ENCODE data around the gene NUDC.

NUDC gene

DNA sequence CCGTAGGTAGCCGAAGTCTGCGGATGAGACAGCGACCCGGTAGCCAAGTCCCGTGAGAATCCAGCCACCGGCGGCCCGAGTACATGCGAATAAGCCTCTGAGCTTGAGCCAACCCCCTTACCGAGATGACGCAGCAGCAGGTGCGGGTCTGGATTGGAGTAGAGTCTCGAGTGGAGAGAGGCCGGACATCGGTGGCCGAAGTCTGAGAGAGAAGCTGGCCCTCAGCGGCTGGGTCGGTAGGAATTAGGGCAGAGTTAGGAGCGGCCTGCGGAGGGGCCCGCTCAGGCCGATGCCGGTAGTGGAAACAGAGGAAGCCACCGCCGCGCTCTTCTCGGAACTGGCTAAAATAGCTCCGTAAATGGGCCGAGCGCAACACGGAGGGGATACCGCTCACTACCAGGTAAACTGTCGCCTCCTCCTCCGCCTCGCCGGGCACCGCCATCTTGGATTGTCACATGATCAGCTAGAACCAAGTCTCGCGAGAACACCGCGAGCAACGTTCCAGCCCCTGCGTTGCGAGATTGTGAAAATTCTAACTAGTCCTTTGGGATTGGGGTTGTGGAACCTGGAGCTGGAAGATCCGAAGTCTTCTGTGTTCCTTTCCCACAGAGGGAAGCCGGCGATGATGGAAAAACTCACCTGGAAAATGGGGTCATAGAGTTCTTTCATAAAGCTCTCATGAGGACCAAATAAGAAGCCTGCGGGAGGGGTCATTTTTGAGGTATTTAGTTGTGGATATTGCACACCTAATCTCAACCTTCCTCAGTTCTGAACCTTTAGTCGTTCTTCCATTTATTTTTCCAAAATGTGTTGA is 21.3 kb upstream of the NUDC start, which contains the start of gene GPATCH3:
TSS of gene GPATCH3 (minus strand) at position 467 of the 814 bp plus-strand sequence. CDS start at position 442, 25 bp downstream.
- no peak for TF ChIP-seq ZNF274 (IDR thresholded peaks at IDR 0.05; ENCODE audit: low read depth, low read length)
- peak within 1 kb of the TSS; percentile 91 for H3K4me3 ChIP-seq (ENCODE audit: low read length)

DNA sequence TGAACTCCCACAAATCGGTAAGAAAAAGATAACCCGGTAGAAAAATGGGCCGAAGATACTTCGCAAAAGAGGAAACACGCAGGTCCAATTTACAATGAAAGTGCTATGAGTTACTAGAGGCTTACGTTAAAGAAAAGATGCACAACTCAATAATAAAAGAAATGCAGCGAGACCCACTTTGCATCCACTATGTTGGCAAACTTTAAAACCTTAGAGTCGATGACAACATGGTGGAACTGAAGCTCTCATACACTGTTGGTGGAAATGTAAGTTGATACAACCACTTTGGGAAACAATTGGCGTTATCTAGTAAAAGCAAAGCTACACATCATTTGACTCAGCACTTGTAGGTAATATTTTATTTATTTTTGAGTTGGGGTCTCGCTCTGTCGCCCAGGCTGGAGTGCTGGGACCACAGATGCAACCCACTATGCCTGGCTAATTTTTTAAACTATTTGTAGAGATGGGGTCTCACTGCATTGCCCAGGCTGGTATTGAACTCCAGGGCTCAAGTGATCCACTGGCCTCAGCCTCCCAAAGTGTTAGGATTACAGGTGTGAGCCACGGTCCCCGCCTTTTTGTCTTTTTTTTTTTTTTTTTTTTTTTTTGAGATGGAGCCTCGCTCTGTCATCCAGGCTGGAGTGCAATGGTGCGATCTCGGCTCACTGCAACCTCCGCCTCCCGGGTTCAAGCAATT is 20.6 kb upstream of the NUDC start:
- peak overlapping the region; percentile 91 for H3K4me3 ChIP-seq (ENCODE audit: low read length)

DNA sequence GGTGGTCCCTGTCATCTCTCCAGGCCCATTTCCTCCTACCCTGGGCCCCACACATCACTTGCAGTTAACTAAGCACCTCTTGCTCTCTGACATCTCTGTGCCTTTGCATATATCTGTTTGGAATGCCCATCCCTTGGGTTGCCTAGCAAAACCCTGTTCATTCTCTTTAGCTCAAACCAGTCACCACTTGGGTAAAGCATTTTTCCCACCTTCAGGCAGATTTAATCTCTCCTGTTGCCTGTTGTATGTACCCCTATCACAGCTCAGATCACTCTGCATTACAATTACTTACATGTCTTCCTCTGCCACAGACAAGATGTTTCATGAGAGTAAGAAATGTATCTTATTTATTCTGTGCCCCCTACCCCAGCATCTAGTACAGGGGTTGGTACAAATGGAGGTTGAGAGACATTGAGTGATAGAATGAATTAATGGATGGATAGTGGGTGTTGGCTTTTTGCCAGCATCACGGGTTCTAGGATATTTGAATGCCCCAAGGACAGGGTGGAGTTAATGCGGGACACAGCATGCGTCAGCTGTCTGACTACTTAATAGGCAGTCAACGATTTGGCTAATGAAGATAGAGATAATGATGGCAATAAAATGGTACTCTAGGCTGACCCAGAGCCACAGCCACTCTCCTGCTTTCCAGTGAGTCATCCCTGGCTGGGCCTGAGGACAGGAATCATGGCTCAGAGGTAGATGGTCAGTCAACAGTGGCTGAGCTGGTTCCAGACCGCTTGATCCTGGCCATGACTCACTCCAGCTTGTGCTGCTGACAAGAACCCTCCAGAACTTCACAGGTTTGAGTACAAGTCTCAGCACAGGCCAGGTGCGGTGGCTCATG is 14.2 kb upstream of the NUDC start:
- no peak overlapping the region for H3K4me3 ChIP-seq (ENCODE audit: low read length)
- TF ChIP-seq ZNF274 (IDR thresholded peaks at IDR 0.05; ENCODE audit: low read depth, low read length), result no peak

More for the DNA sequence above, 20.6 kb upstream of the NUDC start:
- TF ChIP-seq ZNF274 (IDR thresholded peaks at IDR 0.05; ENCODE audit: low read depth, low read length), result no peak

DNA sequence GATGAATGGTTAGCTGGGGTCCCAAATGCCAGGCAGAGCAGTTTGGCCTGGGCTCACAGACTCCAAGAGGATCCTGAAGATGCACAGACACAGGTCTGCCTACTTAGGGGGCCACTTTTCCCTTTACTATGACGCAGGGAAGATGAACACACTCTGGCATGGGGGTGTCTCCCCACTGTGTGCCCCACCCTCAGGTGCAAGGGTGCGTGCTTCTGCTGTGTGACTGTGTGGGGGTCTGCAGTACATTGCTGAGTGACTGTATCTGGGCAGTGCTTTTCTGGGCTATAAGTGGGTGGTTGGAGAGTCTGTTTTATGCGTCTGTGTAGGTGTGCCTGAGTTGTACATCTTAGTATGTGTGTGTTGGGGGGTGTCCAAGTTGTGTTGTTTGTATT is 11.6 kb upstream of the NUDC start:
- no peak for TF ChIP-seq ZNF274 (IDR thresholded peaks at IDR 0.05; ENCODE audit: low read depth, low read length)

DNA sequence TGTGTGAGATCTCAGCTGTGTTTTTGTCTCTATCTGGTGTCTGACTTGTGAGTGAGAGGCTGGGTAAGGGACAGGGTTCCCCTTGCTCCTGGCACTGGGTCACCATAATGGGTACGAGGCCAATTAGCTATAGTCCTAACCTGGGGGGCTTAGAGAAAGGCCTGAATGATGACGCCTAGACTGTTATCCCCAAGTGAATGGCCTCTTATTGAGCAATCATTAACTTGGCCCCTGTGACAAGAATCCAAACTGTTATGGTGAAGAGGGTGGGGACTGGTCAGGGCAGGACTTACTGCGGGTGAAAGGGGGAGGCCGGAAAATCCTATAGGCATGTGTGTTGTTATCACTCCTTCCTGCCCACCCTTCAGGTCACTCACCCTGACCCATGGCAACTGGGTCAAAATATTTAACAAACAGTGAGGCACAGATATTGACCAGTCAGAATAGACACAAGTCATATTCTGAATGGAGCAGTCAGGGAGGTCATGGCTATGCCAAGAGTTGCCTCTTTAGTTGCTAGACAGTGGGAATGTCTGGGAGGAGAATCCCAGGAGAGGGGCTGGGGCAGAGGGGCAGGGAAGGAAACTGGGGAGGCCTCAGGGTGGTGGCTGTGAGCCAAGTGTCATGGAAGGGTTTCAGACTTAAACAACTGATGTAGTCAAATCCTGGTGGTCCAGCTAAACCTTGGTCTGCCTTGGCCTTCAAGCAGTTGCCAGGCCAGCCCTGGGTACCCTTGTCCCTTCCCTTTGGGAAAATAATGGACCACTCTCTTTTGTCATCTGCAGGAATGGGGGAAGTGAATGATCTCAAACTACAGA is 11.0 kb upstream of the NUDC start:
- no peak for TF ChIP-seq ZNF274 (IDR thresholded peaks at IDR 0.05; ENCODE audit: low read depth, low read length)
- H3K4me3 ChIP-seq (ENCODE audit: low read length), result no peak overlapping the region

More for the DNA sequence above, 11.6 kb upstream of the NUDC start:
- no peak overlapping the region for H3K4me3 ChIP-seq (ENCODE audit: low read length)

DNA sequence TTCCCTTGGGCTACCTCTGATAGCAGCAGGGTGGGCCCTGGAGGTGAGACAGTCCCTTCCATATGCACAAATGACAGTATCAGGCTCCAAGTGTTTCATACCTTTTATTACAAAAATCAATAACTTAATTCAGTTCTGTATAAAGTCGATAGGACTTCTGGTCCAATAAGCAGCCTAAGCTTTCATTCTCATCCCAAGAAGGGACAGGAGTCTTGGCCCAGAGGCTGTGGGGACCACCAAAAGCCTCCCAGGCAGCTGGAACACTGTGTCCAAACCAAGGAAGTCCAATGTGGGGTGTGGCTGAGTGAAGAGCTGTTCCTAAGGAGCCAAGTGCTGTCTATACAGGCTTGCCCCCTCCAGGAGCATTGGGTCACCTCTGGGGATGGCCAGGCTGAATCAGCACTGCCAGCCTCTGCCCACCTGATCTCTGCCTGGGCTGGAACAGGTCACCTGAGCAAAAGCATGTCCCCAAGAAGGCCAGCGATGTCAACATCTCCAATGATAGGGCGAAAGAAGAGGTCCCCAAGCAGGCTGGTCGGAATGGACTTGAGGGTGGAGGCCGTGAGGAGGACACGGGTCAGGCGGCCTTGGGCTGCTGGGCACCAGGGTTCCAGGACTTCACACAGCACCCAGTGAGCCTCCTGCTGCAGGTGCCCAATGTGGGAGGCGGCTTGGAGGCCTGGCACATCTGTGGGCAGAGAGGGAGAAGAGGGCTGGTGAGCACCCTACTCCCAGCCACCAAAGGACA is 10.0 kb upstream of the NUDC start:
- no peak for TF ChIP-seq ZNF274 (IDR thresholded peaks at IDR 0.05; ENCODE audit: low read depth, low read length)
- H3K4me3 ChIP-seq (ENCODE audit: low read length), result no peak overlapping the region

DNA sequence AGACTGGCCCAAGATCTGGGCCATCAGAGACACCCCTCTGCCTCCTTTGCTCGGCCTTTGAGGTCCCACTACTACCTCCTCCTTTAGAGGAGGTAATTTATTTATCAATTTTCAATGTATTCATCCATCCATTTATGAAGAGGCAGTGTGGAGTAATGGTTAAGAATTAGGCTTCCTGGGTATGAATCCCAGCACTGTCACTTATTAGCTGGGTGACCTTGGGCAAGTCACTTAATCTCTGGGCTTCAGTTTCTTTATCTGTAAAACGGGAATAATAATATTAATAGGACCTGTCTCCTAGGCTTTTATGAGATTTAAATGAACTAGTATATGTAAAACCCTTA is 9.4 kb upstream of the NUDC start:
- no peak for TF ChIP-seq ZNF274 (IDR thresholded peaks at IDR 0.05; ENCODE audit: low read depth, low read length)
- no peak overlapping the region for H3K4me3 ChIP-seq (ENCODE audit: low read length)

DNA sequence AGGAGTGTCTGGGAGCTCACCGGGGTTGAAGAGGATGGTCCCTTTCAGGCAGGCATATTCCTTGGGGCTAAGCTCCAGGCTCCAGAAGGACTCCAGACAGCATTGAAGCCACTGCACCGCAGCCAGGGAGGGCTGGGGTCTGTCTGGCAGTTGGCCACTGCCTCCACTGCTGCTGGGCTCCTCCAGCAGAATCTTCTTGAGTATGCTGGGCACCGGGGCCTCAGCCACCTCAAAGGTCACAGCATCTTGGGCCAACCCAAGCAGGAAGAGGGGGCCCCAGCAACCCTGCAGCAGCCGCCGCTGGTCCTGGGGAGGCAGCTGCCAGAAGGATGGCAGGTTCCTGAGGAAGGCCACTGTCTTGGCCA is 8.2 kb upstream of the NUDC start:
- H3K4me3 ChIP-seq (ENCODE audit: low read length), result no peak overlapping the region
- no peak for TF ChIP-seq ZNF274 (IDR thresholded peaks at IDR 0.05; ENCODE audit: low read depth, low read length)

DNA sequence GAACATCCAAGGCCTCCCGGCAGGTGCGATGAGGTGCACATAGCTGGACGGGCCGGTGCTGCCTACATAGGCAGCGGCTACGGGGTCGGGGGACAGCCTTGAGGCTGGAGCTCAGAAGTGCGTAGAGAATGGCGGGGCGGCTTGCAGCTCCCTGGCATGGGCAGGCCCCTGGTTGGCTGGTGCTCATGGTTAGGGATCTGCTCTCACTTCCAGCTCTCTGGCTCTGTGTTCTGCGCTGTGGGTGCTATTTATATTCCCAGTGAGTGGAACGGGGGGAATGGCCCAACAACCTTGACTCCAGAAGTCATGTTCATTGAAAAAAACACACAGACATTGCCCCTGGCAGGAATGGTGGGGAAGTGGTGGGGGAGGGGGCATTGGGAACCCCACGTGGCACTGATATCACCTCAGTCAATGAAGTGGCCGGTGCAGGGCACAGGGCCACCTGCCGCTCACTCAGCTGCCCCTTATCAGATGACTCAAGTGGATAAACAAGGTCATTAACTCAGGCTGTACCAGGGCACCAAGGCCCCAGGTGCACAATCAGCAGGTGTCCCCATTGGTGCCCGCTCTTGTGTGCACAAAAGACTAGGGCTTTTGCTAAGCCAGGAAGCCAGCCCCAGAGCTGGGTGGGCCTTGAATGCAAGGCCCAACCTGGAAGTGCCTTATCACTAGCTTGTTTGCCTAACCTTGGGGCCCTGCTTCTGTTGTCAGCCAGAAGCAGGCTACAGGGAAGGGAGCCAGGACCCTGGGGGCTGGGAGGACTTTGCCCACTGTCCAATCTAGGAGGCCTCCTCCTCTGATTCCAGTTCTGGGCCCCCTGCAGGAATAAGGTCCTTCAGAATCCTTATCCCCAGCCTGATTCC is 7.6 kb upstream of the NUDC start, which contains the start of gene NR0B2:
TSS of gene NR0B2 (minus strand) at position 222 of the 866 bp plus-strand sequence. CDS start at position 187, 35 bp downstream.
- no peak within 1 kb of the TSS for H3K4me3 ChIP-seq (ENCODE audit: low read length)
- no peak for TF ChIP-seq ZNF274 (IDR thresholded peaks at IDR 0.05; ENCODE audit: low read depth, low read length)

DNA sequence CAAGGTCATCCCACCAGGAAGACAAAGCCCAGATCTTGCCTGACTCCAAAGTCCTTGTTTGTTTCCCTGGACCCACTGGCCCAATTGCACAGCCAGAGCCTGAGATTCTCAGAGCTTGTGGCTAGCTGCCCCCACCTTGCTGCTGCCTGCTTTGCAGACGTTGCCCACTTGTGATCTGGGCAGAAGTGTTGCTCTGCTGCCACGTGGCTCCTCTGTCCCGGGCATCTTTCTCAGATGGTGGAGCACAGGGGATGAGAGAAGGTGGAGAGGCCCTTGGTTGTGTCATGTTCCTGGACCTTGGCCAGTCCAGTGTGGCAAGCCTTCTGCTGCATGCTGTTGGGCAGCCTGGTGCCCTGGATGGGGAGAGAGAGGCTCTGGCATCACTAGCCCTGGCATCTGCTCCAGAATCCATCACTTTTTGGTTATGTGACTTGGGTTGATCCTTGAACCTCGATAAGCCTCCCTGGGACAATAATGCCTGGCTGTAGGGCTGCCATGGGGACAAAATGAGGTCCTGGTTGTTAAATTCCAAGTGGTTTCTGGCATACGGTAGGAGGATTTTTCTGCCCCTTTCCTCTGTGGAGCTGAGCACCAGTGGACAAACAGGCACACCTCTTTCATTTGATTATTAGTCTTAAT is 6.2 kb upstream of the NUDC start:
- no peak for TF ChIP-seq ZNF274 (IDR thresholded peaks at IDR 0.05; ENCODE audit: low read depth, low read length)
- H3K4me3 ChIP-seq (ENCODE audit: low read length), result no peak overlapping the region

DNA sequence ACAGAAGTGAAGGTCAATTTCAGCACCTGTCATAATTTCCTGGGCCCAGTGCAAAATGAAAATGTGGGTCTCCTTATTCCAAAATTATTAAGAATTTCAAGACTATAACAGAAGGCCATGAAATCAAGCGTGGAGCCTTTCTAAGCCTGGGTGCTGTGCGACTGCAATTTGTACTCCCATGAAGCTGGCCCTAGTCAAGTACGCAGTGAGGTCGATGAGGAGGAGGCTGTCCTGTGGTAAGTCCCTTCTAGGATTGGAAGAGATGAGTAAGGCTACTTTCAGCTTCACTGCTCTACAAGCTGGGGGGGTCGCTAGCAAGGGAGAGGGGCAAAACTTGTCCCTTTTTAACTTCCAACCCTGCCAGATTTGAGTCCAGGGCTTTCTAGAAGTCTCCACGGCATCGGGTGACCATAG is 410 bp upstream of the NUDC start:
- peak overlapping the region; percentile 37; the same call in 1 of the 2 replicates for H3K4me3 ChIP-seq (ENCODE audit: low read length)
- TF ChIP-seq ZNF274 (IDR thresholded peaks at IDR 0.05; ENCODE audit: low read depth, low read length), result no peak

DNA sequence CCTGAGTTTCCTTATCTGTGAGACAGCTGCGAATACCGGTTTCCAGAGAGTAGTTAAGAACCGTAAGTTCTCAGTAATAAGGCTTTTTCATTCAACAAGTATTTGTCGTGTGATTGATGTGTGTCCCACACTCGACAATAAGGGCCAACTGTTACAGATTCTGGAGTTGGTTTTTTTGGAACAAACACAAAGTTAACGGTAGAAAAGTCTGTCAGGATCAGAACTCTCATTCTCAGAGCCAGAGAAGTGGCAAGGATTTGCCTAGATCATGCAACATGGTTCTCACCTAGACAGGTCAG is 837 bp downstream of the NUDC start:
- H3K4me3 ChIP-seq (ENCODE audit: low read length), result peak overlapping the region; percentile 99
- TF ChIP-seq ZNF274 (IDR thresholded peaks at IDR 0.05; ENCODE audit: low read depth, low read length), result no peak
